HG03558 (cell line): ENCODE results near the gene APBB2.
"Not testable (repeated sequence)": the region's sequence is repeated elsewhere in the genome, so short reads cannot be mapped to it uniquely, and the experiment has no call there.

Experiments used
- ATAC-seq: cut with Tn5 transposase; IDR thresholded peaks from one replicate; pipeline ENCODE4 v1.9.1; 2021; ENCODE audit warnings: moderate number of reproducible peaks; ENCODE audit not compliant: unreplicated experiment; ENCODE audit errors: extremely low read depth

The APBB2 gene

GRCh38 chr4:40820101-40820500, 394.2 kb downstream of the APBB2 start:
- ATAC-seq = no peak

GRCh38 chr4:40817157-40817556, 397.2 kb downstream of the APBB2 start:
- not testable (repeated sequence) for ATAC-seq

- ATAC-seq = no peak
Measured at GRCh38 chr4:40812856-40813255, 401.5 kb downstream of the APBB2 start.

- no peak for ATAC-seq
Measured at GRCh38 chr4:40812386-40812785, 402.0 kb downstream of the APBB2 start.

GRCh38 chr4:40811956-40812355, 402.4 kb downstream of the APBB2 start:
- ATAC-seq = no peak

- no peak for ATAC-seq
Measured at GRCh38 chr4:40808926-40809457, 405.4 kb downstream of the APBB2 start.

- no peak for ATAC-seq
Measured at GRCh38 chr4:40804598-40804997, 409.7 kb downstream of the APBB2 start.

GRCh38 chr4:40800064-40800463, 414.3 kb downstream of the APBB2 start:
- no peak for ATAC-seq

- no peak for ATAC-seq
Measured at GRCh38 chr4:40789771-40790170, 424.6 kb downstream of the APBB2 start.

- ATAC-seq = no peak
Measured at GRCh38 chr4:40789031-40789430, 425.3 kb downstream of the APBB2 start.

- no peak for ATAC-seq
Measured at GRCh38 chr4:40788331-40788730, 426.0 kb downstream of the APBB2 start.

GRCh38 chr4:40785727-40786126, 428.6 kb downstream of the APBB2 start:
- ATAC-seq = no peak

GRCh38 chr4:40782876-40783275, 431.5 kb downstream of the APBB2 start:
- ATAC-seq = no peak

GRCh38 chr4:40778090-40778489, 436.3 kb downstream of the APBB2 start:
- no peak for ATAC-seq

- ATAC-seq = no peak
Measured at GRCh38 chr4:40769266-40769665, 445.1 kb downstream of the APBB2 start.

GRCh38 chr4:40763228-40763716, 451.1 kb downstream of the APBB2 start:
- ATAC-seq = peak; percentile 98
